ENCODE results near the gene CENPB.

CENPB gene

GRCh38 chr20:3751675-3752385 is 34.7 kb downstream of the CENPB start:
- H3K4me2 ChIP-seq (ENCODE audit: low read length, poor library complexity, severe bottlenecking): peak overlapping the region; percentile 42
- no peak overlapping the region for H3K4ac ChIP-seq (ENCODE audit: low read depth in 1 of 2, low read length in 2 of 2)
- H2AFZ ChIP-seq (ENCODE audit: low read depth, low read length): no peak overlapping the region
- H3K36me3 ChIP-seq (ENCODE audit: control insufficient read depth in 1 of 2, insufficient read depth in 2 of 2, low read depth in 1 of 2, low read length in 2 of 2): peaks cover 37 to 42% of the 10 kb centered on the region in 2 experiments
- H3K27ac ChIP-seq (ENCODE audit: low read length, poor library complexity, severe bottlenecking): no peak overlapping the region
- WGBS: 68% methylated on average over 94 of the region's 95 CpGs
- no peak overlapping the region for H2AK5ac ChIP-seq (ENCODE audit: low read length, severe bottlenecking)
- H4K91ac ChIP-seq (ENCODE audit: low read length): no peak overlapping the region
- H3K79me1 ChIP-seq (replicated peaks; ENCODE audit: low read length, poor library complexity, severe bottlenecking): peaks cover 2% of the 10 kb centered on the region
- H3K9me3 ChIP-seq (ENCODE audit: control insufficient read depth, low read length): no peaks in the 10 kb centered on the region
- H3K9ac ChIP-seq (ENCODE audit: low read length): no peak overlapping the region
- no peak overlapping the region for H3K18ac ChIP-seq (ENCODE audit: low read depth in 1 of 2, low read length in 2 of 2)
- H4K8ac ChIP-seq (ENCODE audit: low read length): peak overlapping the region; percentile 12
- H3K4me1 ChIP-seq (ENCODE audit: control insufficient read depth, insufficient read depth, low read depth, low read length): peaks cover 19% of the 10 kb centered on the region
- peak overlapping the region in 1 of 2 experiments; percentile 16 for H3K4me3 ChIP-seq (ENCODE audit: insufficient read depth in 1 of 2, low read depth in 1 of 2, low read length in 2 of 2)
- H2BK120ac ChIP-seq (ENCODE audit: low read depth, low read length): no peak overlapping the region
- H3K27me3 ChIP-seq (ENCODE audit: control insufficient read depth in 1 of 2, insufficient read depth in 1 of 2, low read length in 2 of 2): peaks cover 0 to 43% of the 10 kb centered on the region in 2 experiments
- H3K23ac ChIP-seq (ENCODE audit: low read length in 2 of 2): peak overlapping the region; percentile 3 to 28
- H3K14ac ChIP-seq (ENCODE audit: low read length in 2 of 2): no peak overlapping the region
- no peak overlapping the region for H2BK5ac ChIP-seq (ENCODE audit: low read depth, low read length, poor library complexity, severe bottlenecking)
- DNase-seq: peak; percentile 37
- H2BK15ac ChIP-seq (ENCODE audit: low read depth, poor library complexity, severe bottlenecking): no peak overlapping the region
- H2BK12ac ChIP-seq (ENCODE audit: low read length in 2 of 2): no peak overlapping the region

- Histone ChIP-seq H2BK12ac (ENCODE audit: low read length in 2 of 2) (no peak overlapping the region), H4K8ac (ENCODE audit: low read length) (peak overlapping the region; percentile 12), H3K18ac (ENCODE audit: low read depth in 1 of 2, low read length in 2 of 2) (no peak overlapping the region), H2BK15ac (ENCODE audit: low read depth, poor library complexity, severe bottlenecking) (no peak overlapping the region), H3K4me3 (ENCODE audit: insufficient read depth in 1 of 2, low read depth in 1 of 2, low read length in 2 of 2) (peak overlapping the region in 1 of 2 experiments; percentile 9), H3K9ac (ENCODE audit: low read length) (no peak overlapping the region), H2BK120ac (ENCODE audit: low read depth, low read length) (no peak overlapping the region), H2AFZ (ENCODE audit: low read depth, low read length) (no peak overlapping the region), H3K36me3 (ENCODE audit: control insufficient read depth in 1 of 2, insufficient read depth in 2 of 2, low read depth in 1 of 2, low read length in 2 of 2) (peaks cover 32 to 40% of the 10 kb centered on the region in 2 experiments), H3K14ac (ENCODE audit: low read length in 2 of 2) (no peak overlapping the region), H3K4me1 (ENCODE audit: control insufficient read depth, insufficient read depth, low read depth, low read length) (peaks cover 19% of the 10 kb centered on the region), H3K4me2 (ENCODE audit: low read length, poor library complexity, severe bottlenecking) (no peak overlapping the region), H3K27ac (ENCODE audit: low read length, poor library complexity, severe bottlenecking) (no peak overlapping the region), H3K79me1 (replicated peaks; ENCODE audit: low read length, poor library complexity, severe bottlenecking) (peaks cover 2% of the 10 kb centered on the region), H3K23ac (ENCODE audit: low read length in 2 of 2) (no peak overlapping the region), H3K27me3 (ENCODE audit: control insufficient read depth in 1 of 2, insufficient read depth in 1 of 2, low read length in 2 of 2) (peaks cover 0 to 47% of the 10 kb centered on the region in 2 experiments), H2BK5ac (ENCODE audit: low read depth, low read length, poor library complexity, severe bottlenecking) (no peak overlapping the region), H2AK5ac (ENCODE audit: low read length, severe bottlenecking) (no peak overlapping the region), H3K9me3 (ENCODE audit: control insufficient read depth, low read length) (no peaks in the 10 kb centered on the region), H3K4ac (ENCODE audit: low read depth in 1 of 2, low read length in 2 of 2) (no peak overlapping the region), H4K91ac (ENCODE audit: low read length) (no peak overlapping the region)
- no peak for DNase-seq
- WGBS: 76% methylated on average over 24 of the region's 31 CpGs
Observed at GRCh38 chr20:3751305-3751674, 35.2 kb downstream of the CENPB start.

DNA sequence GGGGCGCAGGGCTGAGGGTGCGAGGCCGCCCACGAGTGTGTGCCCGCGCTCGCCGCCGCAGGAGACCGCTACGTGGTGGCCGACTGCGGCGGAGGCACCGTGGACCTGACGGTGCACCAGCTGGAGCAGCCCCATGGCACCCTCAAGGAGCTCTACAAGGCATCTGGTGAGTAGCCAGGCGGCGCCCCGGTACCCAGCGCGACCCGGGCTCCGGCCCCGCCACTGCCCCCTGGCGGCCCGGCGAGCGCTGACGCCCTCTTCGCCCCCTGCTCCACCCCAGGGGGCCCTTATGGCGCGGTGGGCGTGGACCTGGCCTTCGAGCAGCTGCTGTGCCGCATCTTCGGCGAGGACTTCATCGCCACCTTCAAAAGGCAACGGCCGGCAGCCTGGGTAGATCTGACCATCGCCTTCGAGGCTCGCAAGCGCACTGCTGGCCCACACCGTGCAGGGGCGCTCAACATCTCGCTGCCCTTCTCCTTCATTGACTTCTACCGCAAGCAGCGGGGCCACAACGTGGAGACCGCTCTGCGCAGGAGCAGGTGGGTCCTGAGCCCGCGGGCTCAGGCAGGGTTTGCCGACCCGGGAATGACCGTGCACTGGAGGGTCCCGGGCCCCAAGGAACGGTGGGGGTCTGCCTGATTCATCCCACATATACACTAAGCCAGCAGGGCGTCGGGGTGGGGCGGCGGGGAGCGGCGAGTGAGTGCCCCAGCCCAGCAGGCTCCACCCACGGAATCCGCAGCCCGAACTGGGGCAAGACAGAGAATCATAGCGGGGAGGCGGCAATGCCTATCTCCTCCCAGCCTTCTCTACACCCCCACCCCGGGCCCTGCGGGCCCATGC is 36.6 kb downstream of the CENPB start:
- peak overlapping the region in 1 of 2 experiments; percentile 58 for H3K4ac ChIP-seq (ENCODE audit: low read depth in 1 of 2, low read length in 2 of 2)

More for the DNA sequence above, 36.6 kb downstream of the CENPB start:
- Histone ChIP-seq H3K9me3 (ENCODE audit: control insufficient read depth, low read length) (no peaks in the 10 kb centered on the region), H3K27ac (ENCODE audit: low read length, poor library complexity, severe bottlenecking) (no peak overlapping the region), H3K14ac (ENCODE audit: low read length in 2 of 2) (no peak overlapping the region), H3K4me2 (ENCODE audit: low read length, poor library complexity, severe bottlenecking) (peak overlapping the region; percentile 9), H2AFZ (ENCODE audit: low read depth, low read length) (peak overlapping the region; percentile 29), H3K27me3 (ENCODE audit: control insufficient read depth in 1 of 2, insufficient read depth in 1 of 2, low read length in 2 of 2) (peaks cover 0 to 59% of the 10 kb centered on the region in 2 experiments), H3K9ac (ENCODE audit: low read length) (no peak overlapping the region), H3K36me3 (ENCODE audit: control insufficient read depth in 1 of 2, insufficient read depth in 2 of 2, low read depth in 1 of 2, low read length in 2 of 2) (peaks cover 19 to 26% of the 10 kb centered on the region in 2 experiments), H3K23ac (ENCODE audit: low read length in 2 of 2) (no peak overlapping the region), H3K4me3 (ENCODE audit: insufficient read depth in 1 of 2, low read depth in 1 of 2, low read length in 2 of 2) (peak overlapping the region in 1 of 2 experiments; percentile 9), H3K18ac (ENCODE audit: low read depth in 1 of 2, low read length in 2 of 2) (peak overlapping the region in 1 of 2 experiments; percentile 56), H4K91ac (ENCODE audit: low read length) (peak overlapping the region; percentile 77), H2BK120ac (ENCODE audit: low read depth, low read length) (no peak overlapping the region), H2BK15ac (ENCODE audit: low read depth, poor library complexity, severe bottlenecking) (peak overlapping the region; percentile 83), H2AK5ac (ENCODE audit: low read length, severe bottlenecking) (no peak overlapping the region), H2BK5ac (ENCODE audit: low read depth, low read length, poor library complexity, severe bottlenecking) (no peak overlapping the region), H2BK12ac (ENCODE audit: low read length in 2 of 2) (peak overlapping the region in 1 of 2 experiments; percentile 21), H3K79me1 (replicated peaks; ENCODE audit: low read length, poor library complexity, severe bottlenecking) (no peaks in the 10 kb centered on the region), H4K8ac (ENCODE audit: low read length) (peak overlapping the region; percentile 71), H3K4me1 (ENCODE audit: control insufficient read depth, insufficient read depth, low read depth, low read length) (peaks cover 23% of the 10 kb centered on the region)
- 19% methylated on average over 67 of the region's 72 CpGs for WGBS
- DNase-seq: peak; percentile 41

Measured in mesenchymal stem cell (in vitro differentiated cells and primary cell).